Activated T-cell treated with anti-CD3 and anti-CD28 coated beads, Interleukin-2, amount 50 U/mL, for 72 hours (primary cell): ENCODE measurements around the gene FOXP1. TPM values are rescaled to one million over a fixed set of nuclear protein-coding genes. Genes with fewer than 3 reads are reported as not detected.
A peak's percentile ranks its signal among the peaks of the same experiment; 100 is the strongest.

Experiments
- ATAC-seq, 2 donors: fragments of 150-1000 bp; cut with Tn5 transposase; replicated peaks in 1 of 2; 2 replicates each; pipeline ENCODE4 v1.10.0; 2021; ENCODE audit warnings: moderate library complexity in 2 of 2, mild to moderate bottlenecking in 1 of 2
- DNase-seq, 2 donors: peaks; one replicate each; pipeline ENCODE4 v3.0.0; 2021 to 2022; ENCODE audit warnings: mixed read lengths in 1 of 2
- H3K27ac Mint-ChIP-seq: one replicate; pipeline ENCODE4 v1.8.0; 2022; ENCODE audit warnings: mild to moderate bottlenecking, moderate library complexity, mixed read lengths
- H3K27me3 Mint-ChIP-seq: one replicate; pipeline ENCODE4 v1.8.0; 2022; ENCODE audit warnings: low read depth, mixed read lengths
- H3K36me3 Mint-ChIP-seq, 2 donors: one replicate each; pipeline ENCODE4 v1.8.0; 2022; ENCODE audit warnings: mixed read lengths in 2 of 2, mild to moderate bottlenecking in 1 of 2; ENCODE audit not compliant: insufficient read depth in 2 of 2
- H3K4me1 Mint-ChIP-seq: one replicate; pipeline ENCODE4 v1.8.0; 2022; ENCODE audit warnings: low read depth, mixed read lengths
- H3K4me3 Mint-ChIP-seq, 2 donors: one replicate each; pipeline ENCODE4 v1.8.0; 2022; ENCODE audit warnings: mild to moderate bottlenecking in 2 of 2, mixed read lengths in 2 of 2, moderate library complexity in 2 of 2
- H3K9me3 Mint-ChIP-seq, 2 donors: one replicate each; pipeline ENCODE4 v1.8.0; 2022; ENCODE audit warnings: mixed read lengths in 2 of 2
- total RNA-seq, 2 donors: library from RNA; stranded (reverse); gene quantifications; one replicate each; pipeline ENCODE4 v1.2.3, GENCODE V29; 2022

FOXP1 gene
- total RNA-seq, 2 donors from 2014 or later: 124 to 156 TPM

- Mint-ChIP-seq H3K9me3 (peaks cover 0 to 2% of the 10 kb centered on the region in 2 donors), H3K4me3 (no peak overlapping the region), H3K4me1 (peaks cover 79% of the 10 kb centered on the region), H3K27ac (no peak overlapping the region), H3K36me3 (peaks cover 2 to 6% of the 10 kb centered on the region in 2 donors), H3K27me3 (no peaks in the 10 kb centered on the region)
- DNase-seq: no peak
- ATAC-seq: no peak
These were observed 118.0 kb downstream of the FOXP1 start for GRCh38 chr3:71465371-71466036.

GRCh38 chr3:71464613-71465012, 118.9 kb downstream of the FOXP1 start:
- Mint-ChIP-seq H3K27me3 (no peaks in the 10 kb centered on the region), H3K27ac (no peak overlapping the region), H3K9me3 (peaks cover 0 to 2% of the 10 kb centered on the region in 2 donors), H3K4me3 (no peak overlapping the region), H3K36me3 (peaks cover 2 to 10% of the 10 kb centered on the region in 2 donors), H3K4me1 (peaks cover 88% of the 10 kb centered on the region)
- ATAC-seq: no peak
- no peak for DNase-seq

GRCh38 chr3:71463617-71464016, 119.9 kb downstream of the FOXP1 start:
- H3K27ac Mint-ChIP-seq: no peak overlapping the region
- H3K36me3 Mint-ChIP-seq: peaks cover 2 to 9% of the 10 kb centered on the region in 2 donors
- no peak overlapping the region for H3K4me3 Mint-ChIP-seq
- no peaks in the 10 kb centered on the region for H3K27me3 Mint-ChIP-seq
- peaks cover 0 to 2% of the 10 kb centered on the region in 2 donors for H3K9me3 Mint-ChIP-seq
- ATAC-seq: no peak
- H3K4me1 Mint-ChIP-seq: peaks cover 91% of the 10 kb centered on the region
- no peak for DNase-seq

GRCh38 chr3:71462586-71462985, 120.9 kb downstream of the FOXP1 start:
- H3K36me3 Mint-ChIP-seq: peaks cover 2 to 8% of the 10 kb centered on the region in 2 donors
- peak overlapping the region; percentile 40 for H3K27ac Mint-ChIP-seq
- peak overlapping the region; percentile 72 to 80 for H3K4me3 Mint-ChIP-seq
- H3K4me1 Mint-ChIP-seq: peaks cover 97% of the 10 kb centered on the region
- peaks cover 0 to 2% of the 10 kb centered on the region in 2 donors for H3K9me3 Mint-ChIP-seq
- ATAC-seq (no peak), DNase-seq (no peak)
- no peaks in the 10 kb centered on the region for H3K27me3 Mint-ChIP-seq

- H3K27ac Mint-ChIP-seq: peak overlapping the region; percentile 96
- ATAC-seq (peak; percentile 27 to 28), DNase-seq (no peak)
- H3K4me1 Mint-ChIP-seq: peaks cover 99% of the 10 kb centered on the region
- peaks cover 0 to 2% of the 10 kb centered on the region in 2 donors for H3K9me3 Mint-ChIP-seq
- H3K36me3 Mint-ChIP-seq: peaks cover 2 to 8% of the 10 kb centered on the region in 2 donors
- peak overlapping the region; percentile 72 to 80 for H3K4me3 Mint-ChIP-seq
- no peaks in the 10 kb centered on the region for H3K27me3 Mint-ChIP-seq
These were observed 121.6 kb downstream of the FOXP1 start for GRCh38 chr3:71461749-71462483.

GRCh38 chr3:71461114-71461513, 122.4 kb downstream of the FOXP1 start:
- peaks cover 2 to 8% of the 10 kb centered on the region in 2 donors for H3K36me3 Mint-ChIP-seq
- H3K27me3 Mint-ChIP-seq: no peaks in the 10 kb centered on the region
- peak overlapping the region; percentile 72 to 80 for H3K4me3 Mint-ChIP-seq
- peaks cover 99% of the 10 kb centered on the region for H3K4me1 Mint-ChIP-seq
- ATAC-seq: peak; percentile 88 to 92
- H3K9me3 Mint-ChIP-seq: peaks cover 0 to 2% of the 10 kb centered on the region in 2 donors
- H3K27ac Mint-ChIP-seq: peak overlapping the region; percentile 96
- no peak for DNase-seq

GRCh38 chr3:71458895-71459294, 124.6 kb downstream of the FOXP1 start:
- Mint-ChIP-seq H3K36me3 (peaks cover 2 to 8% of the 10 kb centered on the region in 2 donors), H3K27ac (no peak overlapping the region), H3K4me1 (peaks cover 100% of the 10 kb centered on the region)

GRCh38 chr3:71456826-71457225, 126.7 kb downstream of the FOXP1 start:
- H3K36me3 Mint-ChIP-seq: peaks cover 2 to 8% of the 10 kb centered on the region in 2 donors
- H3K27me3 Mint-ChIP-seq: no peaks in the 10 kb centered on the region
- no peaks in the 10 kb centered on the region for H3K9me3 Mint-ChIP-seq
- ATAC-seq (peak; percentile 39 to 52), DNase-seq (no peak)
- peak overlapping the region; percentile 88 for H3K27ac Mint-ChIP-seq
- H3K4me1 Mint-ChIP-seq: peaks cover 100% of the 10 kb centered on the region
- H3K4me3 Mint-ChIP-seq: peak overlapping the region; percentile 82 to 86

More at GRCh38 chr3:71458895-71459294, 124.6 kb downstream of the FOXP1 start:
- peaks cover 0 to 2% of the 10 kb centered on the region in 2 donors for H3K9me3 Mint-ChIP-seq
- ATAC-seq: no peak
- H3K27me3 Mint-ChIP-seq: no peaks in the 10 kb centered on the region
- no peak for DNase-seq
- no peak overlapping the region for H3K4me3 Mint-ChIP-seq

- Mint-ChIP-seq H3K27me3 (no peaks in the 10 kb centered on the region), H3K4me3 (peak overlapping the region; percentile 82 to 86), H3K9me3 (no peaks in the 10 kb centered on the region), H3K4me1 (peaks cover 100% of the 10 kb centered on the region), H3K27ac (peak overlapping the region; percentile 88), H3K36me3 (peaks cover under 1 to 6% of the 10 kb centered on the region in 2 donors)
- ATAC-seq (no peak), DNase-seq (no peak)
These were observed 127.4 kb downstream of the FOXP1 start for GRCh38 chr3:71456156-71456555.

- ATAC-seq (peak; percentile 50 to 66), DNase-seq (no peak)
- Mint-ChIP-seq H3K9me3 (no peaks in the 10 kb centered on the region), H3K4me3 (peak overlapping the region; percentile 82 to 86), H3K36me3 (peaks cover 0 to 1% of the 10 kb centered on the region in 2 donors), H3K27me3 (no peaks in the 10 kb centered on the region), H3K4me1 (peaks cover 100% of the 10 kb centered on the region), H3K27ac (peak overlapping the region; percentile 88)
These were observed 128.8 kb downstream of the FOXP1 start for GRCh38 chr3:71454512-71455403.

GRCh38 chr3:71453822-71454511, 129.6 kb downstream of the FOXP1 start:
- Mint-ChIP-seq H3K27me3 (no peaks in the 10 kb centered on the region), H3K4me3 (peak overlapping the region; percentile 82 to 86), H3K9me3 (no peaks in the 10 kb centered on the region), H3K27ac (peak overlapping the region; percentile 88), H3K36me3 (no peaks in the 10 kb centered on the region), H3K4me1 (peaks cover 100% of the 10 kb centered on the region)
- ATAC-seq (peak; percentile 6 to 14), DNase-seq (no peak)

GRCh38 chr3:71453319-71453718, 130.2 kb downstream of the FOXP1 start:
- Mint-ChIP-seq H3K27ac (peak overlapping the region; percentile 88), H3K4me1 (peaks cover 100% of the 10 kb centered on the region), H3K36me3 (no peaks in the 10 kb centered on the region), H3K4me3 (peak overlapping the region; percentile 82 to 86), H3K9me3 (no peaks in the 10 kb centered on the region), H3K27me3 (no peaks in the 10 kb centered on the region)
- no peak for ATAC-seq
- DNase-seq: no peak
